Transverse colon (tissue), 4 donors: ENCODE data around the gene ACTN3. TPM values are rescaled to one million over a fixed set of nuclear protein-coding genes. Genes with fewer than 3 reads are reported as not detected.
A peak's percentile ranks its signal among the peaks of the same experiment; 100 is the strongest.

ENCODE experiments used
- DNase-seq: peaks from one replicate; pipeline ENCODE4 v3.0.0-alpha.2; 2019
- H3K27ac ChIP-seq, 4 donors: fragments of 200-600 bp; sonication (generic); 2 replicates each; pipeline ENCODE4 v1.5.1; 2016 to 2018; ENCODE audit warnings: inconsistent platforms in 4 of 4
- H3K27me3 ChIP-seq: fragments of 200-600 bp; sonication (generic); 2 replicates; pipeline ENCODE4 v1.5.1; 2017; ENCODE audit warnings: inconsistent platforms
- H3K36me3 ChIP-seq, 4 donors: fragments of 200-600 bp; sonication (generic); 2 replicates each; pipeline ENCODE4 v1.5.1; 2017 to 2019; ENCODE audit warnings: inconsistent platforms in 4 of 4
- H3K4me1 ChIP-seq, 4 donors: fragments of 200-600 bp; sonication (generic); 2 replicates each; pipeline ENCODE4 v1.5.1; 2017 to 2020; ENCODE audit warnings: inconsistent platforms in 4 of 4
- H3K4me3 ChIP-seq, 4 donors: fragments of 200-600 bp; sonication (generic); 1 replicate in 1 of 4; 2 replicates in 3 of 4; pipeline versions ENCODE4 v1.5.1 to v1.6.1; 2017 to 2019; ENCODE audit warnings: inconsistent platforms in 4 of 4
- H3K9me3 ChIP-seq, 2 donors: fragments of 200-600 bp; sonication (generic); 2 replicates each; pipeline ENCODE4 v1.5.1; 2017 to 2019; ENCODE audit warnings: inconsistent platforms in 2 of 2
- EP300 ChIP-seq: sonication (generic); formaldehyde crosslinking; IDR thresholded peaks from one replicate; pipeline ENCODE4 v1.6.1; 2017; ENCODE audit warnings: antibody characterized with exemption, low read depth
- POLR2A ChIP-seq: fragments of 450-650 bp; IDR thresholded peaks from one replicate; pipeline ENCODE4 v1.6.1; 2016; ENCODE audit warnings: antibody characterized with exemption, mild to moderate bottlenecking, moderate library complexity
- POLR2AphosphoS5 ChIP-seq, 3 donors: sonication (generic); formaldehyde crosslinking; IDR thresholded peaks; one replicate each; pipeline ENCODE4 v1.6.1; 2016; ENCODE audit warnings: antibody characterized with exemption in 3 of 3
- WGBS, 2 donors: methylation state at CpG; one replicate each; pipeline ENCODE4 v1.1.5; 2018; ENCODE audit warnings: low coverage in 1 of 2; 5-methylcytosine and 5-hydroxymethylcytosine counted together
- in situ Hi-C, 4 donors: fragments of 200-750 bp; cut with MboI; loops; one replicate each; pipeline versions ENCODE4 v1.15.0 to v1.15.1; 2017; ENCODE audit warnings: low sequenced_read_pairs in 3 of 4, low pct_ligation_motif_present in 1 of 4, low pct_unique_long_range_greater_than_20kb in 1 of 4
- intact Hi-C: fragments of 100-400 bp; cut with DNase I; formaldehyde crosslinking; loops from one replicate; pipeline ENCODE4 v1.15.1; 2023; ENCODE audit warnings: low total_unique reads
- total RNA-seq, 4 donors: library from RNA; depleted of rRNA; stranded (reverse); fragments of >200 nt; gene quantifications; one replicate each; pipeline ENCODE4 v1.1.0, GENCODE V29; 2016
- TF ChIP-seq, protein P1 (sequence below), 5 experiments: fragments of 200-600 bp in 3 of 5; fragments of 450-650 bp in 2 of 5; sonication (generic) in 3 of 5; IDR thresholded peaks; 1 replicate in 2 of 5; 2 replicates in 3 of 5; pipeline ENCODE4 v1.5.1; 2016 to 2017; ENCODE audit warnings: antibody characterized with exemption in 5 of 5, inconsistent platforms in 3 of 5, mild to moderate bottlenecking in 2 of 5, moderate library complexity in 1 of 5

ACTN3 gene
- total RNA-seq, 4 donors from 2014 or later, result not detected

DNA sequence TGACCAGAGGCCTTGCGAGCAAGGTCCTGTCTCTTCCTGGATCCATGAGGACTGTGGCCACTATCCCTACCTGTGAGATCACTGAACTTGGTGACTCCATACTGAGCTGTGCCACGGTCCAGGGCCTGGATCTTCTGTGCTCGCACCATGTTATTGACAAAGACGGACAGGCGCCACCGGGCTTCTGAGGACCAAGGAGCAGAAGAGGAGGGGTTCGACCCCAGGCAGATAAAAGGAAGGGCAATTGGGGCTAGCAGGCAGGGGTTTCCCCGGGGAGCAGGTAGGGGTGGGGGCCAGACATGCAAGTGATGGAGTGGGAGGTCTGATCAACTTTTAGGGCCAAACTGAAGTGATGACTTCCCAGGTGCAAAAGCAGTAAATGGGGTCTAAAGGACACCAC is 19.5 kb downstream of the ACTN3 start:
- WGBS, 2 donors, result 66 to 99% methylated on average over 2 to 8 of the region's 8 CpGs
- in situ Hi-C loops, result loop anchor here in 2 of 4 donors (10.0 to 25.0 kb wide), 2 partner anchors 161 to 271 kb away; partner anchors contain the start of gene RCE1 (in 1 of the 2)
- H3K4me1 ChIP-seq, result peaks cover 5 to 18% (median 13%) of the 10 kb centered on the region in 4 donors
- TF ChIP-seq POLR2AphosphoS5 (IDR thresholded peaks at IDR 0.05) (no peak), POLR2A (no peak), EP300 (no peak)
- TF ChIP-seq, protein P1, sequence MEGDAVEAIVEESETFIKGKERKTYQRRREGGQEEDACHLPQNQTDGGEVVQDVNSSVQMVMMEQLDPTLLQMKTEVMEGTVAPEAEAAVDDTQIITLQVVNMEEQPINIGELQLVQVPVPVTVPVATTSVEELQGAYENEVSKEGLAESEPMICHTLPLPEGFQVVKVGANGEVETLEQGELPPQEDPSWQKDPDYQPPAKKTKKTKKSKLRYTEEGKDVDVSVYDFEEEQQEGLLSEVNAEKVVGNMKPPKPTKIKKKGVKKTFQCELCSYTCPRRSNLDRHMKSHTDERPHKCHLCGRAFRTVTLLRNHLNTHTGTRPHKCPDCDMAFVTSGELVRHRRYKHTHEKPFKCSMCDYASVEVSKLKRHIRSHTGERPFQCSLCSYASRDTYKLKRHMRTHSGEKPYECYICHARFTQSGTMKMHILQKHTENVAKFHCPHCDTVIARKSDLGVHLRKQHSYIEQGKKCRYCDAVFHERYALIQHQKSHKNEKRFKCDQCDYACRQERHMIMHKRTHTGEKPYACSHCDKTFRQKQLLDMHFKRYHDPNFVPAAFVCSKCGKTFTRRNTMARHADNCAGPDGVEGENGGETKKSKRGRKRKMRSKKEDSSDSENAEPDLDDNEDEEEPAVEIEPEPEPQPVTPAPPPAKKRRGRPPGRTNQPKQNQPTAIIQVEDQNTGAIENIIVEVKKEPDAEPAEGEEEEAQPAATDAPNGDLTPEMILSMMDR (IDR thresholded peaks at IDR 0.05), result no peak
- no peak for DNase-seq
- H3K27me3 ChIP-seq, result peaks cover 11% of the 10 kb centered on the region
- H3K36me3 ChIP-seq, result no peaks in the 10 kb centered on the region
- H3K27ac ChIP-seq, result no peak overlapping the region
- H3K4me3 ChIP-seq, result no peak overlapping the region
- H3K9me3 ChIP-seq, result no peaks in the 10 kb centered on the region
- intact Hi-C loops, result no loop called here

DNA sequence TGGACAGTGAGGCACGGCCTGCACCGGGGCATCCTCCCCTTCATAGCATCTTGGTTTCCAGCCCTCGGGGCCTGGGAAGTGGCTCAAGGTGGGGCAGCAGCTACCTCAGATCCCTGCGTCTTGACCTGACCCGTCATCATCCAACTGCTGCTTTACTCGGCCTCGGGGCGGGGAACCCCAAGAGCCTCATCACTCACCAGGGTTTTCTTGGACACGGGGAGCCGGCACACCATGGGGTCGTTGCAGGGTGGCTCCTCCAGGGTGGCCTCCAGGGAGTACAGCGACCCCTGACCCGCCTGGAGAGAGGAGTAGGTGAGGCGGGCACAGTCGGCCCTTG is 21.1 kb downstream of the ACTN3 start:
- intact Hi-C loops (no loop called here), in situ Hi-C loops (loop anchor here in 2 of 4 donors (10.0 to 25.0 kb wide), 2 partner anchors 163 to 270 kb away; partner anchors contain the start of gene RCE1 (in 1 of the 2))
- Histone ChIP-seq H3K27me3 (peaks cover 11% of the 10 kb centered on the region), H3K9me3 (no peaks in the 10 kb centered on the region), H3K4me1 (peaks cover 5 to 18% (median 13%) of the 10 kb centered on the region in 4 donors), H3K4me3 (peak overlapping the region; percentile 55 to 72 (median 59)), H3K36me3 (no peaks in the 10 kb centered on the region), H3K27ac (peak overlapping the region in 3 of 4 donors; percentile 28 to 72 (median 53))
- 71% methylated on average over 14 of the region's 15 CpGs; no CpG with 5 or more reads in 1 of the 2 donors for WGBS, 2 donors
- DNase-seq, result no peak
- TF ChIP-seq, protein P1 (IDR thresholded peaks at IDR 0.05), result no peak
- TF ChIP-seq EP300 (no peak), POLR2AphosphoS5 (IDR thresholded peaks at IDR 0.05) (no peak), POLR2A (no peak)

DNA sequence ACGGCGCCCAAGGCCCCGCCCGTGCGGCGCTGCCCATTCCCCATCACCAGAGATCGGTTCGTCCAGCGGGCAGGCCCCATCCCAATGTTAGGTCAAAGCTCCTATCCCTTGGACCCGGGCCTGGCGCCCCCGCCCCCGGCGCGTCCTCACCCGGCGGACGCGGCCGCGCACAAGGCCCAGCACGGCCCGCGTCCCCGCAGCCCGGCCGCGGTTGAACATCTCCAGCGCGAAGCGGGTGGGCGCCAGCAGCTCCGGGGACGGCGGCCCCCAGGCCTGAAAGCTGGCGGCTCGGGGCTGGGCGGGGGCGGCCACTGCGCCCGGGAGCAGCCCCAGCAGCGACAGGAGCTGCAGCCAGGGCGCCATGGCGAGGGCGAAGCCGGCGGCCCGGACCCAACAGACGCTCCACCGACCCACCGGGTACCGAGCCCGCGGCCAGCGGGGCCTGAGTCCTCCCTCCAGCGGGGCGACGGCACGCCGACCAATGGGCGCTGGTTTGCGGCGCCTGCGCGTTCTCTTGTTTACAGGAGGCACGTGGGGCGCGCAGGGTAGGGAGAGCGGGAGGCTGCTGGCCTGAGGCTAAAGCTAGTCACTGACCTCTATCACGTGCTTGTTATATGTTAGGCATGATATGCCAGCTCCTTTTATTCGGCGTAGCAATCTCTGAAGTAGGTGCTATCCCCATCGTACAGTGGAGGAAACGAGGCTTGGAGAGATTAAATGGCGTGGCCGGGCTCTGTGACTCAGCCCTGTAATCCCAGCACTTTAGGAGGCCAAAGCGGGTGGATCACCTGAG is 21.6 kb downstream of the ACTN3 start, which contains the start of gene CTSF:
Gene CTSF (minus strand): TSS at position 483 of the 793 bp plus-strand sequence. CDS start 120 bp downstream, at position 363.
- peak; percentile 85 for DNase-seq
- peaks cover 5 to 18% (median 13%) of the 10 kb centered on the region in 4 donors for H3K4me1 ChIP-seq
- TF ChIP-seq, protein P1 (IDR thresholded peaks at IDR 0.05), result no peak
- peak in 1 of 3 donors; percentile 29 for TF ChIP-seq POLR2AphosphoS5 (IDR thresholded peaks at IDR 0.05)
- peak within 1 kb of the TSS in 3 of 4 donors; percentile 28 to 72 (median 53) for H3K27ac ChIP-seq
- no peaks in the 10 kb centered on the region for H3K36me3 ChIP-seq
- intact Hi-C loops (no loop called here), in situ Hi-C loops (loop anchor here in 2 of 4 donors (10.0 to 25.0 kb wide), 2 partner anchors 164 to 269 kb away; partner anchors contain the start of gene RCE1 (in 1 of the 2))
- 20% methylated on average over 38 of the region's 77 CpGs; no CpG with 5 or more reads in 1 of the 2 donors for WGBS, 2 donors
- H3K9me3 ChIP-seq, result no peaks in the 10 kb centered on the region
- H3K27me3 ChIP-seq, result peaks cover 17% of the 10 kb centered on the region
- H3K4me3 ChIP-seq, result peak within 1 kb of the TSS; percentile 55 to 72 (median 59)

DNA sequence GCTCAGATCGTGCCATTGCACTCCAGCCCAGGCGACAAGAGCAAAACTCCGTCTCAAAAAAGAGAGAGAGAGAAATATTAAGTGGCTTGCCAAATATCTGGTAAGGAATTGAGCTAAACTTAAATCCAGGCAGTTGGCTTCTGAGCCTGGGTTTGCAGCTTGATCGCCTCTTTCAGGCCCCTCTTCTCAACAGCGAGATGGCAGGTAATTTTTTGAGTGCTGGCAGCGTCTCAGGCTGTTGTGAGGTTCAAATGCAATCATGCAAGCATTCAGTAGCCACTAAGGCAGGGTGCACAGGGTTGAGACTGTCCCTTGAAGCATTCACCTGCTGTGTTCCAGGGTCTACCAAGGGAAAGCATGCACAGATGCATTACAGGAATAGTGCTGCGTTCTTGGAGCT is 22.4 kb downstream of the ACTN3 start:
- peaks cover 5 to 18% (median 13%) of the 10 kb centered on the region in 4 donors for H3K4me1 ChIP-seq
- H3K9me3 ChIP-seq, result no peaks in the 10 kb centered on the region
- TF ChIP-seq, protein P1 (IDR thresholded peaks at IDR 0.05), result no peak
- no peak for TF ChIP-seq EP300
- no peak for TF ChIP-seq POLR2AphosphoS5 (IDR thresholded peaks at IDR 0.05)
- TF ChIP-seq POLR2A, result no peak
- H3K27me3 ChIP-seq, result peaks cover 23% of the 10 kb centered on the region
- no peak overlapping the region for H3K27ac ChIP-seq
- H3K36me3 ChIP-seq, result no peaks in the 10 kb centered on the region
- no peak for DNase-seq
- intact Hi-C loops (no loop called here), in situ Hi-C loops (loop anchor here in 2 of 4 donors (10.0 to 25.0 kb wide), 2 partner anchors 164 to 268 kb away; partner anchors contain the start of gene RCE1 (in 1 of the 2))
- WGBS, 2 donors, result 89% methylated on average over 7 of the region's 7 CpGs; no CpG with 5 or more reads in 1 of the 2 donors
- no peak overlapping the region for H3K4me3 ChIP-seq
